A549 (cell line): ENCODE data around the gene SWSAP1.

ENCODE experiments used
- CBX8 ChIP-seq: fragments of 200-600 bp; sonication (generic); IDR thresholded peaks from 2 replicates; pipeline ENCODE4 v1.6.1; 2016
- MAX ChIP-seq: IDR thresholded peaks from 2 replicates; pipeline ENCODE4 v1.6.1; 2012
- SMC3 ChIP-seq: fragments of >200 bp; sonication (Bioruptor Twin); formaldehyde crosslinking; IDR thresholded peaks from 3 replicates; pipeline ENCODE4 v1.6.1; 2018; ENCODE audit warnings: inconsistent platforms
- TF ChIP-seq, protein P1 (sequence below): fragments of 200-600 bp; sonication (generic); IDR thresholded peaks from 2 replicates; pipeline ENCODE4 v1.6.1; 2016; ENCODE audit warnings: antibody characterized with exemption, mild to moderate bottlenecking, moderate library complexity
- TF ChIP-seq, protein P2 (sequence below): fragments of >200 bp; sonication (Bioruptor Twin); formaldehyde crosslinking; IDR thresholded peaks from 3 replicates; pipeline ENCODE4 v1.5.1; 2016

GRCh38 chr19:11363881-11364280 is 10.6 kb upstream of the SWSAP1 start:
- TF ChIP-seq, protein P1, sequence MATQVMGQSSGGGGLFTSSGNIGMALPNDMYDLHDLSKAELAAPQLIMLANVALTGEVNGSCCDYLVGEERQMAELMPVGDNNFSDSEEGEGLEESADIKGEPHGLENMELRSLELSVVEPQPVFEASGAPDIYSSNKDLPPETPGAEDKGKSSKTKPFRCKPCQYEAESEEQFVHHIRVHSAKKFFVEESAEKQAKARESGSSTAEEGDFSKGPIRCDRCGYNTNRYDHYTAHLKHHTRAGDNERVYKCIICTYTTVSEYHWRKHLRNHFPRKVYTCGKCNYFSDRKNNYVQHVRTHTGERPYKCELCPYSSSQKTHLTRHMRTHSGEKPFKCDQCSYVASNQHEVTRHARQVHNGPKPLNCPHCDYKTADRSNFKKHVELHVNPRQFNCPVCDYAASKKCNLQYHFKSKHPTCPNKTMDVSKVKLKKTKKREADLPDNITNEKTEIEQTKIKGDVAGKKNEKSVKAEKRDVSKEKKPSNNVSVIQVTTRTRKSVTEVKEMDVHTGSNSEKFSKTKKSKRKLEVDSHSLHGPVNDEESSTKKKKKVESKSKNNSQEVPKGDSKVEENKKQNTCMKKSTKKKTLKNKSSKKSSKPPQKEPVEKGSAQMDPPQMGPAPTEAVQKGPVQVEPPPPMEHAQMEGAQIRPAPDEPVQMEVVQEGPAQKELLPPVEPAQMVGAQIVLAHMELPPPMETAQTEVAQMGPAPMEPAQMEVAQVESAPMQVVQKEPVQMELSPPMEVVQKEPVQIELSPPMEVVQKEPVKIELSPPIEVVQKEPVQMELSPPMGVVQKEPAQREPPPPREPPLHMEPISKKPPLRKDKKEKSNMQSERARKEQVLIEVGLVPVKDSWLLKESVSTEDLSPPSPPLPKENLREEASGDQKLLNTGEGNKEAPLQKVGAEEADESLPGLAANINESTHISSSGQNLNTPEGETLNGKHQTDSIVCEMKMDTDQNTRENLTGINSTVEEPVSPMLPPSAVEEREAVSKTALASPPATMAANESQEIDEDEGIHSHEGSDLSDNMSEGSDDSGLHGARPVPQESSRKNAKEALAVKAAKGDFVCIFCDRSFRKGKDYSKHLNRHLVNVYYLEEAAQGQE, result no peak
- TF ChIP-seq MAX (no peak), SMC3 (no peak), CBX8 (no peak)
- TF ChIP-seq, protein P2, sequence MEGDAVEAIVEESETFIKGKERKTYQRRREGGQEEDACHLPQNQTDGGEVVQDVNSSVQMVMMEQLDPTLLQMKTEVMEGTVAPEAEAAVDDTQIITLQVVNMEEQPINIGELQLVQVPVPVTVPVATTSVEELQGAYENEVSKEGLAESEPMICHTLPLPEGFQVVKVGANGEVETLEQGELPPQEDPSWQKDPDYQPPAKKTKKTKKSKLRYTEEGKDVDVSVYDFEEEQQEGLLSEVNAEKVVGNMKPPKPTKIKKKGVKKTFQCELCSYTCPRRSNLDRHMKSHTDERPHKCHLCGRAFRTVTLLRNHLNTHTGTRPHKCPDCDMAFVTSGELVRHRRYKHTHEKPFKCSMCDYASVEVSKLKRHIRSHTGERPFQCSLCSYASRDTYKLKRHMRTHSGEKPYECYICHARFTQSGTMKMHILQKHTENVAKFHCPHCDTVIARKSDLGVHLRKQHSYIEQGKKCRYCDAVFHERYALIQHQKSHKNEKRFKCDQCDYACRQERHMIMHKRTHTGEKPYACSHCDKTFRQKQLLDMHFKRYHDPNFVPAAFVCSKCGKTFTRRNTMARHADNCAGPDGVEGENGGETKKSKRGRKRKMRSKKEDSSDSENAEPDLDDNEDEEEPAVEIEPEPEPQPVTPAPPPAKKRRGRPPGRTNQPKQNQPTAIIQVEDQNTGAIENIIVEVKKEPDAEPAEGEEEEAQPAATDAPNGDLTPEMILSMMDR, result no peak
